ENCODE measurements around the gene RAP2C. TPM values are rescaled to one million over a fixed set of nuclear protein-coding genes. Genes with fewer than 3 reads are reported as not detected.

The RAP2C gene
- total RNA-seq, 1 donor from 2014 or later, result 29.0 TPM

- Histone ChIP-seq H4K20me1 (ENCODE audit: insufficient read depth, low read length) (peaks cover 9% of the 10 kb centered on the region), H3K36me3 (ENCODE audit: insufficient read depth, low read length) (no peaks in the 10 kb centered on the region), H3K4me2 (ENCODE audit: low read length) (peak overlapping the region; percentile 87), H3K79me2 (ENCODE audit: insufficient read depth, low read length) (peaks cover 35% of the 10 kb centered on the region), H3K9me3 (ENCODE audit: insufficient read depth, low read depth, low read length) (no peaks in the 10 kb centered on the region), H3K4me3 (ENCODE audit: insufficient read depth, low read depth, low read length) (peak overlapping the region; percentile 87), H3K27me3 (ENCODE audit: insufficient read depth, low read length) (no peaks in the 10 kb centered on the region), H3K9ac (ENCODE audit: low read length) (peak overlapping the region; percentile 87), H2AFZ (ENCODE audit: low read depth, low read length) (peak overlapping the region; percentile 78), H3K4me1 (ENCODE audit: insufficient read depth, low read length) (peaks cover 3% of the 10 kb centered on the region), H3K27ac (ENCODE audit: low read depth, low read length) (peak overlapping the region; percentile 79)
- Mint-ChIP-seq H3K27ac (ENCODE audit: unreplicated experiment) (peak overlapping the region; percentile 91), H3K36me3 (ENCODE audit: low read depth, unreplicated experiment) (no peaks in the 10 kb centered on the region), H3K9me3 (ENCODE audit: unreplicated experiment) (no peaks in the 10 kb centered on the region), H3K4me1 (ENCODE audit: low read depth, unreplicated experiment) (peaks cover 6% of the 10 kb centered on the region), H3K27me3 (ENCODE audit: low read depth, unreplicated experiment) (no peaks in the 10 kb centered on the region), H3K4me3 (ENCODE audit: unreplicated experiment) (peak overlapping the region; percentile 92)
- FAIRE-seq, result no peak
- peak; percentile 77 for DNase-seq (ENCODE audit: low read depth)
- TF ChIP-seq CTCF (IDR thresholded peaks at IDR 0.05; ENCODE audit: insufficient read depth, low read depth, low read length) (no peak), EZH2 (IDR thresholded peaks at IDR 0.05; ENCODE audit: insufficient read depth, low read length) (no peak)
Observed at GRCh38 chrX:132218100-132218812, 991 bp downstream of the RAP2C start.

GRCh38 chrX:132217203-132218073, 1.8 kb downstream of the RAP2C start:
- no peaks in the 10 kb centered on the region for H3K9me3 Mint-ChIP-seq (ENCODE audit: unreplicated experiment)
- FAIRE-seq (no peak), DNase-seq (ENCODE audit: low read depth) (peak; percentile 69)
- Histone ChIP-seq H3K4me2 (ENCODE audit: low read length) (peak overlapping the region; percentile 95), H3K27me3 (ENCODE audit: insufficient read depth, low read length) (no peaks in the 10 kb centered on the region), H2AFZ (ENCODE audit: low read depth, low read length) (peak overlapping the region; percentile 56), H3K4me3 (ENCODE audit: insufficient read depth, low read depth, low read length) (peak overlapping the region; percentile 80), H3K79me2 (ENCODE audit: insufficient read depth, low read length) (peaks cover 42% of the 10 kb centered on the region), H3K36me3 (ENCODE audit: insufficient read depth, low read length) (no peaks in the 10 kb centered on the region), H3K4me1 (ENCODE audit: insufficient read depth, low read length) (peaks cover 3% of the 10 kb centered on the region), H3K27ac (ENCODE audit: low read depth, low read length) (peak overlapping the region; percentile 79), H4K20me1 (ENCODE audit: insufficient read depth, low read length) (peaks cover 9% of the 10 kb centered on the region), H3K9me3 (ENCODE audit: insufficient read depth, low read depth, low read length) (no peaks in the 10 kb centered on the region), H3K9ac (ENCODE audit: low read length) (peak overlapping the region; percentile 84)
- H3K27ac Mint-ChIP-seq (ENCODE audit: unreplicated experiment), result peak overlapping the region; percentile 35
- no peaks in the 10 kb centered on the region for H3K27me3 Mint-ChIP-seq (ENCODE audit: low read depth, unreplicated experiment)
- no peak for TF ChIP-seq EZH2 (IDR thresholded peaks at IDR 0.05; ENCODE audit: insufficient read depth, low read length)
- TF ChIP-seq CTCF (IDR thresholded peaks at IDR 0.05; ENCODE audit: insufficient read depth, low read depth, low read length), result no peak
- H3K36me3 Mint-ChIP-seq (ENCODE audit: low read depth, unreplicated experiment), result no peaks in the 10 kb centered on the region
- peak overlapping the region; percentile 91 for H3K4me3 Mint-ChIP-seq (ENCODE audit: unreplicated experiment)
- peaks cover 6% of the 10 kb centered on the region for H3K4me1 Mint-ChIP-seq (ENCODE audit: low read depth, unreplicated experiment)

All from astrocyte (in vitro differentiated cells and primary cell).